ENCODE measurements around the gene DRD2.
"Not testable (repeated sequence)": the region's sequence is repeated elsewhere in the genome, so short reads cannot be mapped to it uniquely, and the experiment has no call there.

DRD2 gene
- 0 reads per million in 3 donors for total RNA-seq

GRCh38 chr11:113475160-113475761 is at the start of gene DRD2:
TSS of gene DRD2 (minus strand) at chr11:113475398. CDS start at chr11:113424651, 50,747 bp downstream.
- Histone ChIP-seq H3K9me3 (ENCODE audit: control insufficient read depth, low read length) (no peaks in the 10 kb centered on the region), H3K27ac (ENCODE audit: insufficient read depth, low read length, poor library complexity, severe bottlenecking) (no peak within 1 kb of the TSS), H3K4me1 (ENCODE audit: control insufficient read depth, insufficient read depth, low read length, poor library complexity, severe bottlenecking) (no peaks in the 10 kb centered on the region), H3K36me3 (ENCODE audit: control insufficient read depth, insufficient read depth, low read length) (no peaks in the 10 kb centered on the region), H3K4me3 (ENCODE audit: insufficient read depth, low read depth, low read length, poor library complexity, severe bottlenecking) (no peak within 1 kb of the TSS), H3K27me3 (replicated peaks; ENCODE audit: control insufficient read depth, insufficient read depth, low read length, poor library complexity, severe bottlenecking) (peaks cover 26% of the 10 kb centered on the region)
- no peak for DNase-seq

DNA sequence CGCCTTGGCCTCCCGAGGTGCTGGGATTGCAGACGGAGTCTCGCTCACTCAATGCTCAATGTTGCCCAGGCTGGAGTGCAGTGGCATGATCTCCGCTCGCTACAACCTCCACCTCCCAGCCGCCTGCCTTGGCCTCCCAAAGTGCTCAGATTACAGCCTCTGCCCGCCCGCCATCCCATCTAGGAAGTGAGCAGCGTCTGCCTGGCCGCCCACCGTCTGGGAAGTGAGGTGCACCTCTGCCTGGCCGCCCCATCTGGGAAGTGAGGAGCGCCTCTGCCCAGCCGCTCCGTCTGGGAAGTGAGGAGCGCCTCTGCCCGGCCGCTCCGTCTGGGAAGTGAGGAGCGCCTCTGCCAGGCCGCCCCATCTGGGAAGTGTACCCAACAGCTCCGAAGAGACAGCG is 48.7 kb upstream of the DRD2 start:
- H3K4me1 ChIP-seq (ENCODE audit: control insufficient read depth, insufficient read depth, low read length, poor library complexity, severe bottlenecking); H3K36me3 ChIP-seq (ENCODE audit: control insufficient read depth, insufficient read depth, low read length); H3K9me3 ChIP-seq (ENCODE audit: control insufficient read depth, low read length); DNase-seq; H3K27me3 ChIP-seq (replicated peaks; ENCODE audit: control insufficient read depth, insufficient read depth, low read length, poor library complexity, severe bottlenecking); H3K4me3 ChIP-seq (ENCODE audit: insufficient read depth, low read depth, low read length, poor library complexity, severe bottlenecking); H3K27ac ChIP-seq (ENCODE audit: insufficient read depth, low read length, poor library complexity, severe bottlenecking): not testable (repeated sequence)

DNA sequence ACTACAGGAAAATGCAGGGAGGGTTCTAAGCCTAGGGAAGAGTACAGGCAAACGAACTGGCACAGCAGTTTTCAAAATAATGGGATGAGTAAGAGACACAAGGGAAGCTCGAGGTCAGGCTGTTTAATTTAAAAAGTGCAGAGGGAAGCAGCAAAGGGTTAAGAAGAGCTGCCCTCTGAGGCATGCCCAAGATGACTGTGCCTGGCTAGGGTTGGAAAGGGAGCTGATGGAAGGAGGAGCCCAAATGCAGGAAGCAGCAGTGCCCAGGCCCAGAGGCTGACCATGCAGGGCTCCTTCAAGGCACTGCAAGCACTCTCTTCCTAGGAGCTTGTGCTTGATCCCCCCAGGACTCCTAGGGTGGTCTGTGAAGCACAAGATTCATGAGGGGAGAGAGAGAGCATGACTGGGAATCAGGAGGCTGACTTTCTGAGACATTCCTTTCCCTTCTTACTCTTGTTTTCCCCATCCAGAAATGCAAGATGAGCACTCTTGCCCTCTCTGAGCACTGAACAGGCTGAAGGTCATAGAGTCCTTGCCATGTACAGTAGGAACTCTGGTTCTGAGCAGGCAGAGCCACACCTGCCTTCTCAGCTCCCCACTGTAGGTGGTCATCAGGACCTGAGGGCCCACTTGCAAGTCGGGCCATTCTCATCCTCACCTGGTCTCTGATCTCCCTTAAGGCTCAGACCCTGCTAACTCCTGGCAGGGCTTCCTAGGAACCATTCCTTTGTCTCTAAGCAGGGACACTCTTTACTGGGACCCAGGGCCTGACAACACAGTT is 46.7 kb upstream of the DRD2 start:
- H3K27ac ChIP-seq (ENCODE audit: insufficient read depth, low read length, poor library complexity, severe bottlenecking), result no peak overlapping the region
- no peak for DNase-seq

DNA sequence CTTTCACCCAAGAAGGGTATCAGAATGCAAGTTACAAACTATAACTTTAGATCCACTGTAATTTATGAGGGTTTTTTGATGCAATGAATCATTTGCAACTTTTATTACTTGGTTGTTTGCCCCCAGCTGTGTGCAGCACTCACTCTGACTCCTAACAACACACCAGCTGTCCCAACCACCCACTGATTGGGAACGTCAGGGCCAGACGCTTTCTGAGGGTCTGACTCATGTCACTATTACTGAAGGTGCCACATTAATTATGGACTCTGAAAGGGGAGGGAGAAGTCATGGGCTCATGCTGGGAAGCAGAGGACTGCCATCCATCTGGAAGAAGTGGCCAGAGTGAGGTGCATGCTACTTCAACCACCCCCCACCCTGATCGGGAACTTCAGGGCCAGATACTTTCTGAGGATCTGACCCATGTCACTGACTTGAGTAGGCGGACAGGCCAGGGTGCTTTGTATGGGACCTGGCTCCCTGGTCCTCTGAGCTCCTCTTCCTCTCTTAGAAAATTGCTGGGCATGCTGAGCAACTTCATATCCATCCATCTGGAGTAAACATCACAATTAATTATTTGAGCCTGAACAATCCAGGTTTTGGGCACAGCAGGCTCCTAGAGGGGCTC is 44.9 kb upstream of the DRD2 start:
- Histone ChIP-seq H3K36me3 (ENCODE audit: control insufficient read depth, insufficient read depth, low read length) (no peaks in the 10 kb centered on the region), H3K4me3 (ENCODE audit: insufficient read depth, low read depth, low read length, poor library complexity, severe bottlenecking) (no peak overlapping the region), H3K27ac (ENCODE audit: insufficient read depth, low read length, poor library complexity, severe bottlenecking) (no peak overlapping the region), H3K4me1 (ENCODE audit: control insufficient read depth, insufficient read depth, low read length, poor library complexity, severe bottlenecking) (no peaks in the 10 kb centered on the region), H3K9me3 (ENCODE audit: control insufficient read depth, low read length) (no peaks in the 10 kb centered on the region), H3K27me3 (replicated peaks; ENCODE audit: control insufficient read depth, insufficient read depth, low read length, poor library complexity, severe bottlenecking) (no peaks in the 10 kb centered on the region)
- DNase-seq, result no peak

More for the DNA sequence above, 46.7 kb upstream of the DRD2 start:
- H3K4me1 ChIP-seq (ENCODE audit: control insufficient read depth, insufficient read depth, low read length, poor library complexity, severe bottlenecking), result no peaks in the 10 kb centered on the region
- H3K36me3 ChIP-seq (ENCODE audit: control insufficient read depth, insufficient read depth, low read length), result no peaks in the 10 kb centered on the region
- H3K4me3 ChIP-seq (ENCODE audit: insufficient read depth, low read depth, low read length, poor library complexity, severe bottlenecking), result no peak overlapping the region
- no peaks in the 10 kb centered on the region for H3K9me3 ChIP-seq (ENCODE audit: control insufficient read depth, low read length)
- H3K27me3 ChIP-seq (replicated peaks; ENCODE audit: control insufficient read depth, insufficient read depth, low read length, poor library complexity, severe bottlenecking), result no peaks in the 10 kb centered on the region

DNA sequence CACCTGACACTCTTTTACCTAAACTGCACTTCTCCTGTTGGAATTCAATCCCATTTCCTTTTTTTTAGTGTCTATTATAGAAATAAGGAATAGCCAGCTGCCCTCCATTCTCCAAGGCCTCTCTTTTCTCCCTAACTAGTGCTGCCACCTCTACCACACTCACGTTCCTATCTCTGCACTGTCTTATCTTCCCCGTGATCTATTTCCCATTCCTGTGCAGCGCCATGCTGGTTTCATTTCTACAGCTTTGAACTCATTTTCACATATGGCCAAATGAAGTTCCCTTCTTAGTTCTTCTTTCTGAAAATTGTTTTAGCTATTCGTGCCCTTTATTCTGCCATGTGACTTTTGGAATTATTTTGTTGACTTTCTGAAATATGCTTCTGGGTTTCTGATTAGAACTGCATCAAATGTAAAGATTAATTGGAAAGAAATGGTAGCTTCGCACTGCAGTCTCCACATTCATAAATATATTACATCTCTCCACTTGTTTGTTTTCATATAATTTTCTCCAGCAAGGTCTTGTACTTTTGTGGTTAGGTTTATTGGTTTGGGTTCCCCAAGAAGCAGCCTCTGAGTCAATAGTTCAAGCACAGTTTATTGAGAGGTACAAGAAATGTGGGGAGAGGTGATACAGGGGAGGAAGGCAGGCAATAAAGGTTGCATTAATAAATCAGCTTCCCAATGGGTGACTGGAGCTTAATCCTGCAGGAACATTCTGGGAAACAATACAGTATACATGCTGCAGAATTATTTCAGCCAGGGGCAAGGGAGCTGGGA is 43.7 kb upstream of the DRD2 start:
- Histone ChIP-seq H3K9me3 (ENCODE audit: control insufficient read depth, low read length) (no peaks in the 10 kb centered on the region), H3K27ac (ENCODE audit: insufficient read depth, low read length, poor library complexity, severe bottlenecking) (no peak overlapping the region)

GRCh38 chr11:113517361-113517760 is 42.2 kb upstream of the DRD2 start:
- Histone ChIP-seq H3K4me3 (ENCODE audit: insufficient read depth, low read depth, low read length, poor library complexity, severe bottlenecking) (no peak overlapping the region), H3K4me1 (ENCODE audit: control insufficient read depth, insufficient read depth, low read length, poor library complexity, severe bottlenecking) (no peaks in the 10 kb centered on the region), H3K9me3 (ENCODE audit: control insufficient read depth, low read length) (no peaks in the 10 kb centered on the region), H3K36me3 (ENCODE audit: control insufficient read depth, insufficient read depth, low read length) (no peaks in the 10 kb centered on the region), H3K27ac (ENCODE audit: insufficient read depth, low read length, poor library complexity, severe bottlenecking) (no peak overlapping the region), H3K27me3 (replicated peaks; ENCODE audit: control insufficient read depth, insufficient read depth, low read length, poor library complexity, severe bottlenecking) (no peaks in the 10 kb centered on the region)
- no peak for DNase-seq

More for the DNA sequence above, 43.7 kb upstream of the DRD2 start:
- H3K27me3 ChIP-seq (replicated peaks; ENCODE audit: control insufficient read depth, insufficient read depth, low read length, poor library complexity, severe bottlenecking), result no peaks in the 10 kb centered on the region
- no peaks in the 10 kb centered on the region for H3K36me3 ChIP-seq (ENCODE audit: control insufficient read depth, insufficient read depth, low read length)
- H3K4me3 ChIP-seq (ENCODE audit: insufficient read depth, low read depth, low read length, poor library complexity, severe bottlenecking), result no peak overlapping the region
- no peak for DNase-seq
- H3K4me1 ChIP-seq (ENCODE audit: control insufficient read depth, insufficient read depth, low read length, poor library complexity, severe bottlenecking), result no peaks in the 10 kb centered on the region

- no peak for DNase-seq
These were observed 39.7 kb upstream of the DRD2 start for GRCh38 chr11:113514856-113515255.

DNA sequence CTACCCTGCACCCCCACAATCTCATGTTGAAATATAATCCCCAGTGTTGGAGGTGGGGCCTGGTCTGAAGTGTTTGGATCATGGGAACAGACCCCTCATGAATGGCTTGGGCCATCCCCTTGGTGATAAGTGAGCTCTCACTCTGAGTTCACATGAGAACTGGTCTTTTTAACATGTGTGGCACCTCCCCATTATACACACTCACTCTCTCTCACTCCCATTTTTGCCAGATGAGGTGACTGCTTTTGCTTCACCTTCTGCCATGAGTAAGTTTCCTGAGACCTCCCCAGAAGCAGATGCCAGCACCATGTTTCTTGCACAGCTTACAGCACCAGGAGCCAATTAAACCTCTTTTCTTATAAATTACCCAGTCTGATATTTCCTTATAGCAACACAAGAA is 32.1 kb upstream of the DRD2 start:
- Histone ChIP-seq H3K9me3 (ENCODE audit: control insufficient read depth, low read length) (no peaks in the 10 kb centered on the region), H3K4me3 (ENCODE audit: insufficient read depth, low read depth, low read length, poor library complexity, severe bottlenecking) (no peak overlapping the region), H3K27me3 (replicated peaks; ENCODE audit: control insufficient read depth, insufficient read depth, low read length, poor library complexity, severe bottlenecking) (no peaks in the 10 kb centered on the region), H3K4me1 (ENCODE audit: control insufficient read depth, insufficient read depth, low read length, poor library complexity, severe bottlenecking) (no peaks in the 10 kb centered on the region), H3K27ac (ENCODE audit: insufficient read depth, low read length, poor library complexity, severe bottlenecking) (no peak overlapping the region), H3K36me3 (ENCODE audit: control insufficient read depth, insufficient read depth, low read length) (no peaks in the 10 kb centered on the region)
- DNase-seq, result no peak

More at GRCh38 chr11:113514856-113515255, 39.7 kb upstream of the DRD2 start:
- H3K36me3 ChIP-seq (ENCODE audit: control insufficient read depth, insufficient read depth, low read length), result no peaks in the 10 kb centered on the region
- no peak overlapping the region for H3K27ac ChIP-seq (ENCODE audit: insufficient read depth, low read length, poor library complexity, severe bottlenecking)
- H3K4me3 ChIP-seq (ENCODE audit: insufficient read depth, low read depth, low read length, poor library complexity, severe bottlenecking), result no peak overlapping the region
- no peaks in the 10 kb centered on the region for H3K9me3 ChIP-seq (ENCODE audit: control insufficient read depth, low read length)
- no peaks in the 10 kb centered on the region for H3K27me3 ChIP-seq (replicated peaks; ENCODE audit: control insufficient read depth, insufficient read depth, low read length, poor library complexity, severe bottlenecking)
- H3K4me1 ChIP-seq (ENCODE audit: control insufficient read depth, insufficient read depth, low read length, poor library complexity, severe bottlenecking), result no peaks in the 10 kb centered on the region

GRCh38 chr11:113506893-113507292 is 31.7 kb upstream of the DRD2 start:
- no peaks in the 10 kb centered on the region for H3K36me3 ChIP-seq (ENCODE audit: control insufficient read depth, insufficient read depth, low read length)
- no peaks in the 10 kb centered on the region for H3K9me3 ChIP-seq (ENCODE audit: control insufficient read depth, low read length)
- no peak overlapping the region for H3K4me3 ChIP-seq (ENCODE audit: insufficient read depth, low read depth, low read length, poor library complexity, severe bottlenecking)
- no peak for DNase-seq
- no peak overlapping the region for H3K27ac ChIP-seq (ENCODE audit: insufficient read depth, low read length, poor library complexity, severe bottlenecking)
- no peaks in the 10 kb centered on the region for H3K27me3 ChIP-seq (replicated peaks; ENCODE audit: control insufficient read depth, insufficient read depth, low read length, poor library complexity, severe bottlenecking)
- H3K4me1 ChIP-seq (ENCODE audit: control insufficient read depth, insufficient read depth, low read length, poor library complexity, severe bottlenecking), result no peaks in the 10 kb centered on the region
